ENCODE data around the gene BTN1A1. TPM values are rescaled to one million over a fixed set of nuclear protein-coding genes. Genes with fewer than 3 reads are reported as not detected.

BTN1A1 gene
- total RNA-seq, 2 donors from 2014 or later: not detected

DNA sequence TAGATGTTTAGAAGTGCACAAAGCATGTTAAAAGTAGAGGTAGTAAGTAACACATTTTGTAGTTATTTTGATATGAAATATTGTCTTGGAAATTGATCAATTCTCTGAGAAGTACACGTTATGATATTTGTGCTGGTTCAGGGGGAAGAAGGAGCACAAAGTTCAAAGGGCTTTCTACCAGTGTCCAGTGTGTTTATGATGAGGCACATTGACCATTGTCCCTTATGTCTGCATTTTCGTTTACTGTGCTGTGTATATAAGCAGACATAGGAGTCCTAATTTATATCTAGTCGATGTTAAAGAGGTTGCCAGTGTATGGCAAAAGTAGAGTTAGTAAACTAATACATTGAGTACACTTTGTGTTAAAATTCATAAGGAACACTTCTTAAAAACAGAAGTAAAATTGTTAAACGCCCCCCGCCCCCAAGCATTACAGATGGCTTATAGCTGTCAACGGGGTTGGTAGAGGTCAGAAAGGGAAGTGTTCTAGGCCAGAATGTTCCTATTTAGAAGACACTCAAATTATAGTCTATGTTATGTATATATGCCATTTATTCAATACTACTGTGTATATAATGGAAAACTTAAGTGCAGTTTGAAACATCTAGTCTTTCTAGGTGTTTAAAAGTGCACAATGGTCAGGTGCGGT, 24.7 kb downstream of the BTN1A1 start:
- Histone ChIP-seq H3K27ac (no peak overlapping the region), H3K27me3 (replicated peaks; ENCODE audit: insufficient read depth) (no peaks in the 10 kb centered on the region), H3K4me3 (no peak overlapping the region), H3K36me3 (no peaks in the 10 kb centered on the region), H3K4me1 (ENCODE audit: control insufficient read depth in 1 of 2, low read depth in 2 of 2) (peaks cover 0 to 6% of the 10 kb centered on the region in 2 donors), H3K9me3 (no peaks in the 10 kb centered on the region)
- TF ChIP-seq, protein P1, sequence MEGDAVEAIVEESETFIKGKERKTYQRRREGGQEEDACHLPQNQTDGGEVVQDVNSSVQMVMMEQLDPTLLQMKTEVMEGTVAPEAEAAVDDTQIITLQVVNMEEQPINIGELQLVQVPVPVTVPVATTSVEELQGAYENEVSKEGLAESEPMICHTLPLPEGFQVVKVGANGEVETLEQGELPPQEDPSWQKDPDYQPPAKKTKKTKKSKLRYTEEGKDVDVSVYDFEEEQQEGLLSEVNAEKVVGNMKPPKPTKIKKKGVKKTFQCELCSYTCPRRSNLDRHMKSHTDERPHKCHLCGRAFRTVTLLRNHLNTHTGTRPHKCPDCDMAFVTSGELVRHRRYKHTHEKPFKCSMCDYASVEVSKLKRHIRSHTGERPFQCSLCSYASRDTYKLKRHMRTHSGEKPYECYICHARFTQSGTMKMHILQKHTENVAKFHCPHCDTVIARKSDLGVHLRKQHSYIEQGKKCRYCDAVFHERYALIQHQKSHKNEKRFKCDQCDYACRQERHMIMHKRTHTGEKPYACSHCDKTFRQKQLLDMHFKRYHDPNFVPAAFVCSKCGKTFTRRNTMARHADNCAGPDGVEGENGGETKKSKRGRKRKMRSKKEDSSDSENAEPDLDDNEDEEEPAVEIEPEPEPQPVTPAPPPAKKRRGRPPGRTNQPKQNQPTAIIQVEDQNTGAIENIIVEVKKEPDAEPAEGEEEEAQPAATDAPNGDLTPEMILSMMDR (IDR thresholded peaks at IDR 0.05): no peak
- no peak for ATAC-seq (ENCODE audit: insufficient number of reproducible peaks, low FRiP score, low read depth)
- DNase-seq (ENCODE audit: low spot score): no peak

GRCh38 chr6:26525838-26526237, 25.7 kb downstream of the BTN1A1 start:
- TF ChIP-seq, protein P1 (IDR thresholded peaks at IDR 0.05): no peak
- no peaks in the 10 kb centered on the region for H3K27me3 ChIP-seq (replicated peaks; ENCODE audit: insufficient read depth)
- no peak overlapping the region for H3K4me3 ChIP-seq
- H3K27ac ChIP-seq: no peak overlapping the region
- H3K9me3 ChIP-seq: no peaks in the 10 kb centered on the region
- ATAC-seq (ENCODE audit: insufficient number of reproducible peaks, low FRiP score, low read depth): no peak
- no peaks in the 10 kb centered on the region for H3K4me1 ChIP-seq (ENCODE audit: control insufficient read depth in 1 of 2, low read depth in 2 of 2)
- no peaks in the 10 kb centered on the region for H3K36me3 ChIP-seq
- no peak for DNase-seq (ENCODE audit: low spot score)

GRCh38 chr6:26526928-26527327, 26.8 kb downstream of the BTN1A1 start:
- H3K4me3 ChIP-seq: no peak overlapping the region
- TF ChIP-seq, protein P1 (IDR thresholded peaks at IDR 0.05): no peak
- H3K9me3 ChIP-seq: no peaks in the 10 kb centered on the region
- no peak for DNase-seq (ENCODE audit: low spot score)
- H3K27ac ChIP-seq: no peak overlapping the region
- H3K4me1 ChIP-seq (ENCODE audit: control insufficient read depth in 1 of 2, low read depth in 2 of 2): peaks cover 0 to 2% of the 10 kb centered on the region in 2 donors
- ATAC-seq (ENCODE audit: insufficient number of reproducible peaks, low FRiP score, low read depth): no peak
- no peaks in the 10 kb centered on the region for H3K36me3 ChIP-seq
- no peaks in the 10 kb centered on the region for H3K27me3 ChIP-seq (replicated peaks; ENCODE audit: insufficient read depth)

DNA sequence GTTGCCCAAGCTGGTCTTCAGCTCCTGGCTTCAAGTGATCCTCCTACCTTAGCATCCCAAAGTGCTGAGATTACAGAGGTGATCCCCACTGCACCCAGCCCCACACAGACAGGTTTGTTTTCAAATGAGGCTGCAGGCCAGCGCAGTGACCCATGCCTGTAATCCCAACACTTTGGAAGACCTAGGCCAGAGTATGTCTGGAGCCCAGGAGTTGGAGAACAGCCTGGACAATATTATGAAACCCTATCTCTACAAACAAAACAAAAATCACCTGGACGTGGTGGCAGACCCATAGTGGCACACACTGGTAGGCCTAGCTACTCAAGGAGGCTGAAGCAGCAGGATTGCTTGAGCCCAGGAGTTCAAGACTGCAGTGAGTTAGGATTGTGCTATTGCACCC, 30.1 kb downstream of the BTN1A1 start:
- ATAC-seq (ENCODE audit: insufficient number of reproducible peaks, low FRiP score, low read depth): no peak

GRCh38 chr6:26531897-26532296, 31.8 kb downstream of the BTN1A1 start:
- no peak overlapping the region for H3K4me3 ChIP-seq
- DNase-seq (ENCODE audit: low spot score) (no peak), ATAC-seq (ENCODE audit: insufficient number of reproducible peaks, low FRiP score, low read depth) (no peak)
- peak overlapping the region; percentile 77 to 88 for H3K27ac ChIP-seq
- H3K4me1 ChIP-seq (ENCODE audit: control insufficient read depth in 1 of 2, low read depth in 2 of 2): peaks cover 12 to 37% of the 10 kb centered on the region in 2 donors
- H3K36me3 ChIP-seq: no peaks in the 10 kb centered on the region
- no peaks in the 10 kb centered on the region for H3K27me3 ChIP-seq (replicated peaks; ENCODE audit: insufficient read depth)
- TF ChIP-seq, protein P1 (IDR thresholded peaks at IDR 0.05): no peak
- no peaks in the 10 kb centered on the region for H3K9me3 ChIP-seq

More for the DNA sequence above, 30.1 kb downstream of the BTN1A1 start:
- Histone ChIP-seq H3K27me3 (replicated peaks; ENCODE audit: insufficient read depth) (no peaks in the 10 kb centered on the region), H3K9me3 (no peaks in the 10 kb centered on the region), H3K4me1 (ENCODE audit: control insufficient read depth in 1 of 2, low read depth in 2 of 2) (peaks cover 0 to 21% of the 10 kb centered on the region in 2 donors), H3K27ac (no peak overlapping the region), H3K4me3 (no peak overlapping the region), H3K36me3 (no peaks in the 10 kb centered on the region)
- TF ChIP-seq, protein P1 (IDR thresholded peaks at IDR 0.05): no peak
- DNase-seq (ENCODE audit: low spot score): no peak
